ENCODE data around the gene PAQR6.
A peak's percentile ranks its signal among the peaks of the same experiment; 100 is the strongest.

Gene PAQR6

GRCh38 chr1:156247460-156248322 lies at the start of gene PAQR6:
Gene PAQR6 (minus strand): TSS chr1:156248056. CDS start chr1:156246731, 1,325 bp downstream.
- no peak for DNase-seq

GRCh38 chr1:156295391-156295947 lies 47.6 kb upstream of the PAQR6 start, which contains the start of gene GLMP:
Gene GLMP (minus strand): TSS chr1:156295679. CDS start chr1:156295645, 34 bp downstream.
- peak; percentile 31 for DNase-seq

DNA sequence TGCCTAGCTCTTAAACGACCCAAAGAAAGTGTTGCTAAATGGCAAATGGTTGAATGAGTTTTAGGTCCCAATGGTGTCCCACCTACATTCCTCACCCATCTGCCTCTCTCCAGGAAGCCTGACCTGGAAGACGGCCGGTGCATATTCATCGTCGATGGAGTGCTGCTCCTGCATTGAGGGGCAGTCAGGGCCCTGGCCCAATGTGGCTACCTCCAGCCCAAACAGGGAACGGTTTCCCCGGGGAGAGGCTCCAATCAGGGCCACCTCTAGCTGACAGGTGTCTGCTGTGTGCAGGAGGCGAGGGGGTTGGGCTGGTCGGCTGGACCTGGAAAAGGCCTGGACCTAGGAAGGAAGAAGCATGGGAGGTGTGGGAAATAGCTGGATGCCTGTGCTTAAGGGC lies 46.0 kb upstream of the PAQR6 start:
- no peak for DNase-seq

DNA sequence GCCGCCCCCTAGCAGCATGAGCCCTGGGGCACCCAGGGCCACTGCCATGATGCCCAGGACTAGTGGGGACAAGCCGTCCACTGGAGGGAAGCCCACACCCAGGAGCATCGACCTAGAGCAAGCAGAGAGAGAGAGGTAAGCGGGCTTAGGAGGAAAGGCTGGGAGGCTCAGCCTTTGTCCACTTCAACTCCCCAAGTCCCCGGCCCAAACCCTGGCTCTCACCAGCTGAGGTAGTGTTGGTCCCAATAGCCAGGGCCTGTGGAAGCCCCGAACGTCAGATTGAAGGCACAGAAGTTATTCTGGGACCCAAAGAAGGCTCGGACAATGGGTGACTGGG lies 45.2 kb upstream of the PAQR6 start:
- DNase-seq = no peak

- peak; percentile 46 for DNase-seq
Measured at GRCh38 chr1:156291226-156292061, 43.6 kb upstream of the PAQR6 start.

DNA sequence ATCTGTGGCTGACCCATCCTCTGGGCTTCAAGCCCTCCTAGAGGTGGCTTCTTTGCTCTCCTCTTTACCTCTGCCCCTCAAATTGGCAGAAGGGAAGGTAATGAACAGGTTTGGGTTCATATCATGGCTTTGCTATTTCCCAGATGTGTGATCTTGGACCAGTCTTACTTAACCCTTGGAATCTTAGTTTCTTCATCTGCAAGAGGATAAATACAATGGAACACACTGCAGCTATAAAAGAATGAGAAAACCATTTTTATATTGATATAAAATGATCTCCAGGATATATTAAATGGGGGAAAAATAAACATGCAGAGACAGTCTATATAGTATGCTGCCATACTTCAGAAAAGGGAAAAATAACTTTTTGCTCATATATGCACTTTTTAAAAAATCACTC lies 42.0 kb upstream of the PAQR6 start:
- no peak for DNase-seq

DNA sequence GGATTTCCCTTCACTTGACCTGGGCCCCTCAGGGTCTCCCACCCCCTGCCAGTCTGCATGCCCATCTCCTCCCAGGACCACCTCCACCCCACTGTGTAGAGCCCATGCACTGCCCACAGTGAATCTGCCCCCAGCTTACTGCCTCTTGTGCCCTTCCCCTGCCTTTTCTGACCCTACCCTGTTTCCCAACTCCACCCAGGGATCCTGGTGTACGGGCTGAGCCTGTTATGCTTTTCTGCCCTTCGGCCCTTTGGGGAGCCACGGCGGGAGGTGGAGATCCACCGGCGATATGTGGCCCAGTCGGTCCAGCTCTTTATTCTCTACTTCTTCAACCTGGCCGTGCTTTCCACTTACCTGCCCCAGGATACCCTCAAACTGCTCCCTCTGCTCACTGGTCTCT lies 38.2 kb upstream of the PAQR6 start:
- no peak for DNase-seq

- no peak for DNase-seq
Measured at GRCh38 chr1:156285437-156285836, 37.6 kb upstream of the PAQR6 start.

- DNase-seq = no peak
Measured at GRCh38 chr1:156284757-156285156, 36.9 kb upstream of the PAQR6 start.

GRCh38 chr1:156284112-156284511 lies 36.3 kb upstream of the PAQR6 start, which contains the start of gene TMEM79:
Gene TMEM79 (plus strand): TSS chr1:156284325. CDS start chr1:156285227, 902 bp downstream.
- DNase-seq = no peak

- no peak for DNase-seq
Measured at GRCh38 chr1:156283521-156283920, 35.7 kb upstream of the PAQR6 start.

DNA sequence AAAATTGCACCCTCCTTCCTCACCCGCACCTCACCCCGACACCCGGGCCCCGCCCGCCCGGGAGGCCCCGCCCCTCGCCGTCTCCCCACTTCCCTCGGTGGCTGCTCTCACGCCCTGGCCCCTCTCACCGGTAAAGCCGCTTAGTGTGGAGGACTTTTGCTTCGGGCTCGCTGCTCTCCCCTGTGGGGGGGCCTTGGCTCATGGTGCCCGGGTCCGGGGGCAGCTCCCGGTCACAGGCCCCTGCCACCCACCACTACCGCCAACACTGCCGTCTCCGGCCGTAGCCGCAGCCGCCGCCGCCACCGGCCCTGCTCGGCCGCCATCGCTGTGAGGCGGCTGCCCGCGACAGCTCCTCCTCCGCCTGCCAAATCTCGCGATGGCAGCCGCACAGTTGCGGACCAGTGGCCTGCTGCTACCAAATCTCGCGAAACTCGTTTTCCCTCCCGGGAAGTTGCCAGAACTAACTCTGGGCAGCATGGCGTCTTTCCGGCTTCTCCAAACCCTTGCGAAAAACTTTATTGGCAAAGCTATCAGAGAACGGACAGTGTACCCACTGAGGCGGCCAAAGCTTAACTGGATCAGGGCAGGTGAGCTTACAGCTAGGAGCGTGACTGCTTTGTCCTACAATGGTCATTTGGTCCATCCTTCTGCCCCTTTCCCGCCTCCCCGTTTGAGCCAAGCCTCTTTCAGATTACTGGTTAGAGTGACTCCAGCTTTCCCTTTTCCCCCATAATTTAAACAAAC lies 34.8 kb upstream of the PAQR6 start, which contains the start of gene SMG5:
Gene SMG5, minus strand, starts transcription at position 347 of the 744 bp plus-strand sequence. Its CDS starts 145 bp downstream, at position 202.
- peak; percentile 99 for DNase-seq

- peak; percentile 63 for DNase-seq
Measured at GRCh38 chr1:156281693-156282478, 34.0 kb upstream of the PAQR6 start.

GRCh38 chr1:156281281-156281680 lies 33.4 kb upstream of the PAQR6 start:
- DNase-seq = no peak

DNA sequence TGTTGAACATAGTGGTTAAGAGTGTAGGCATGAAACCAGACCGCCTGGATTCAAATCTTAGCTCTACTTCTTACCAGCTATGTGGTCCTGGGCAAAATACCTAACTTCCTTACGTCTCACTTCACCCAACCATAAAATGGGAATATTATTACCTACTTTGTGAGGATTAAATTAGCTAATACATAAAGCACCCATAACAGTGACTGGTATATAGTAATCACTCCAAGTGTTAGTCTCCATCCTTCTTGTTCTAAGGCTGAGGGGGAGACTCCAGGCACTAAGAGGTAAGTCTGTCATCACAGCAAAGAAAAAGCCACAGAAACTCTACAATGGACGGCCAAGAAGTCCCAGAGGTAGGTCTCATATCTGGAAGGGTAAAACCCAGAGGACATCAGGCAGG lies 32.0 kb upstream of the PAQR6 start:
- DNase-seq = no peak

GRCh38 chr1:156276966-156277381 lies 29.1 kb upstream of the PAQR6 start:
- DNase-seq = no peak

- no peak for DNase-seq
Measured at GRCh38 chr1:156276532-156276931, 28.7 kb upstream of the PAQR6 start.

GRCh38 chr1:156270314-156270713 lies 22.5 kb upstream of the PAQR6 start:
- no peak for DNase-seq

- no peak for DNase-seq
Measured at GRCh38 chr1:156268336-156268735, 20.5 kb upstream of the PAQR6 start.

- no peak for DNase-seq
Measured at GRCh38 chr1:156266051-156266450, 18.2 kb upstream of the PAQR6 start.

DNA sequence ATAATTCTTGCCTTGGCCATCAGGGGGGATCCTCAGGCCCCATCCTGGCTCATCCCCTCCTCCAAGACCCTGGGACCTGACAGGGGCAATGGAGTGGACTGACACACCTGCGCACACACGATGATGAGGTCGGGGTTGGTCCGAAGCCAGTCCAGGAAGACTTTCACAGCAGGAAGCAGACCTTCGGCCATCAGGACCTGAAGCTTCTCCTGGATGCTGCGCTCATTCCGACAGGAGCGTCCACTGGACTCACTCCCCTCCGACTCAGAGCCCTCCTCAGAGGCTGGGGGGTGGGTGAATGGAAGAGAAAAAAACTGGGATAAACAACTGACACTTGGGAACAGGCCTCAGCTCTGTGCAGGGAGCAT lies 15.4 kb upstream of the PAQR6 start:
- no peak for DNase-seq
